Stimulated activated CD4-positive, alpha-beta T cell treated with anti-CD3 and anti-CD28 coated beads, Interleukin-15, amount 100 ng/mL, for 1 hour (primary cell): ENCODE measurements around the gene RXYLT1.
"Not testable (repeated sequence)": the region's sequence is repeated elsewhere in the genome, so short reads cannot be mapped to it uniquely, and the experiment has no call there.

Source experiments
- DNase-seq, 2 donors: peaks; one replicate each; pipeline ENCODE4 v3.0.0-alpha.2; 2020; ENCODE audit warnings: low read depth in 1 of 2, low spot score in 1 of 2

Gene RXYLT1, protein sequence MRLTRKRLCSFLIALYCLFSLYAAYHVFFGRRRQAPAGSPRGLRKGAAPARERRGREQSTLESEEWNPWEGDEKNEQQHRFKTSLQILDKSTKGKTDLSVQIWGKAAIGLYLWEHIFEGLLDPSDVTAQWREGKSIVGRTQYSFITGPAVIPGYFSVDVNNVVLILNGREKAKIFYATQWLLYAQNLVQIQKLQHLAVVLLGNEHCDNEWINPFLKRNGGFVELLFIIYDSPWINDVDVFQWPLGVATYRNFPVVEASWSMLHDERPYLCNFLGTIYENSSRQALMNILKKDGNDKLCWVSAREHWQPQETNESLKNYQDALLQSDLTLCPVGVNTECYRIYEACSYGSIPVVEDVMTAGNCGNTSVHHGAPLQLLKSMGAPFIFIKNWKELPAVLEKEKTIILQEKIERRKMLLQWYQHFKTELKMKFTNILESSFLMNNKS

DNA sequence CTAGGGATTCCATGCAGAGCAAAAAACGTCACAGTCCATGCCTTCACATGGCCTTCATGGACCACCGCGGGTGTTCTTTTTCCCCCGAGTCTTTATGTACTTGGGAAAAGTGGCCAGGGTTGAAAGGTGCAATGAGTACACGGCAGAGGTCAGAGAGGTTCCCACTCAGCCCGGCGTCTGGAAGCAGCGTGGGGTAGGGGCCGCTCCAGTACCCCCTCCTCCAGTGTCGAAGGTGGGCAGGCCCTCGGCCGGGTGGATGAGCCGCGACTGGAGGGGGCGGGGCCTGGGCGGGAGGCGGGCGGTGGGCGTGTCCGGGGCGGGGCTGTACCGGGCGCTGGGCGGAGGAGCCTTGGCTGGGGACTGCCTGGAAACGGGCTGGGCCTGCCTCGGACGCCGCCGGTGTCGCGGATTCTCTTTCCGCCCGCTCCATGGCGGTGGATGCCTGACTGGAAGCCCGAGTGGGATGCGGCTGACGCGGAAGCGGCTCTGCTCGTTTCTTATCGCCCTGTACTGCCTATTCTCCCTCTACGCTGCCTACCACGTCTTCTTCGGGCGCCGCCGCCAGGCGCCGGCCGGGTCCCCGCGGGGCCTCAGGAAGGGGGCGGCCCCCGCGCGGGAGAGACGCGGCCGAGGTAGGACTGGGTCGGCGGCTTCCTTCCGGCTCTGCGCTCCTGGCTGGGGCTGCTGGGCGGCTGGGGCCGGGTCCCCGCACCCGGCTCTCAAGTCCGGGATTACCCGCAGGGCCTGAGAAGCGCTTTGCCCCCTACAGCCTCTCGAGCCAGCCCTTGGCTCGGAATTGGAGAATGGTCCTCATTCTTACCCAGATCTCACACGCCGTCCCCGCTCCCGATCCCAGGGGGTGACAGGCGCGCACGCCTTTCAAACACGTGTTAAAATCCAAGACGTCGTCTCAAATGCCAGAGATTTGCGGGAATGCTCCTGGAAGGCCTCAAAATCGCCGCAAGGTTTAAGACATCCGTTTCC, at the start of gene RXYLT1:
RXYLT1 (plus strand) TSS at position 412 of the 984 bp plus-strand sequence; CDS start at position 464, 52 bp downstream.
- DNase-seq, result peak; percentile 71 to 78

DNA sequence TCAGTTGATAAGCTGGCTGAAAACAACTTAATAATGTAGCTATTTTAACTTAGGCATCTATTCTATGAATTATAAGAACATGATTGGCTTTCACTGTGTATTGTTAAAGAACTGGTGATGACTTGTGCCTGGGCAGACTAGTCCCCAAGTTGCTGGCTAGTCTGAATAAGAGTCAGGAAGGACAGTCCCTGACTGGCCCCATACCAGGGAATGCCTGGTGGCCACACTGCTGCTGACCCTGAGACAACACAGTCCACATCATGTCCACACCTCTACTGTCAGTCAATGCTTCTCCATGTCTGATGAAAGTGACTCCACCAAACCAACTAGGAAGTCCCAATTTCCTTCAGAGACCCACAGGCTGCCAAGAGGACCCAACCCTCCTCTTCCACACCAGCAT, 46.9 kb upstream of the RXYLT1 start:
- DNase-seq, result not testable (repeated sequence)

DNA sequence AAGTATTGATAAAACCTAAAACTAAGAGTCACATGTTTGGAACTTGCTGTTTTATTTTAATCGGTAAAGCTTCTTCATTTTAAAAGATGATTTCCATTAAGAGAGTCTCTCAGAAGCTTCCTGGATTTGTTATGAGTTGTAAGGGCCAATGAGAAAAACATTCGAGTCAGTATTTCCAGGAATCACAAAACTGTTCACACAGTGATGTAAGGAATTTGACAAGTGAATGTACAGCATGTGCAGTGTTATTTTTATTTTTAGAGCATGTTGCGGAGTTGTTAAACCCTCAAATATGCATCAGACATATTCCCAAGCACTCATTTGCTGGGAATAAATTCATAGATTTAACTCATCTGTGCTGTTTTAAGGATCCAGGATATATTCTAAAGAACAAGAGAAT, 46.1 kb upstream of the RXYLT1 start:
- not testable (repeated sequence) for DNase-seq

DNA sequence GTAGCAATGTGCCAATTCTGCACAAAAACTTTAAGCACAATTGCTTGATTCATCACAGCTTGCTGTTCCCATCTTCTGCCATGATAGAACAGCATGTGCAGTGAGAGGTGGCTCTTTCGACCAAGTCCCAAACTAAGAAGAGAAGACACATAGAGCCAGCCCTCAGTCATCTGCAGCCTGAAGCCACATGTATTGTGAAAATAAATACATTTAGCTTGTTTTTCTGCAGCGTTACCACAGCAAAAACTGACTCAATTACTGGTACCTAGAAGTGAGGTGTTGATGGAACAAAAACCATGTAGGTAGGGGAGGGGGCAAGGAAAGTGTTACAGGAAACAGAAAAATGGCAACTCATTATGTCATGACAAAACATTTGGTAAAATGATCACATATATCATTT, 39.2 kb upstream of the RXYLT1 start:
- not testable (repeated sequence) for DNase-seq

DNA sequence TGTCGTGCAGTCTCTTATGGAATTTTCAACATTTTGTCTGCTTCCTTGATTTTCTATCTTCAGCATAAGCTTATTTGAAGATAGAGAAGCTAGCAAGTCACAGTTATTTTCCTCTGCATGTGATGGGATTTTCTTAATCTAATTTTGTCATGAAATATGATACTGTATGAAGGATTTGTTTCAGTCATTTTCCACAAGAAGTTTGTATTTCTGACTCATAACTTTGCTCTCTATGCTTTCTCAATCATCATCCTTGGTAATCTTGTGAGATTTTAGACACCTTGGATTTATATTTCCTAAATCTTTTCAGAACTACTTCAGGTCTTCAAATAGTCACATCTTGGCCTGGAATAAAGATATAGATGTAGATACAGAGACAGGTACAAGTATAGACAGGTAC, 38.3 kb upstream of the RXYLT1 start:
- DNase-seq, result not testable (repeated sequence)

DNA sequence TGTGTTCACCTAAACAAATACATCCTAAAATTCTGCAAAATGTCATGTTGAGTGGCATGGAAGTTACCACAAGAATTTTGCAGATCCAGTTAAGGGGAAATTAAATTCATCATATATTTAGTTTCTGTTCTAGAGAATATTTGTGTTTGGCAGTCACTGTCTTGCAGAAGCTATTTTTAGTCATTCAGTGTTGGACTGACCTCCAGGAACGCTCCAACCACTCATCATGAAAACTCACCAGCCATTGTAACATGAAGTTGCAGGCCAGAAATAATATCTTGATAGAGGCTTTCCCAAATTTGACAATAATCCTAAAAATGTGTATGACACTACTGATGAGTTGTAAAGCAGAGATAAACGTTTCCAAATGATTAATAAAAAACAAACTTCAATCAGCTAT, 35.6 kb upstream of the RXYLT1 start:
- not testable (repeated sequence) for DNase-seq

DNA sequence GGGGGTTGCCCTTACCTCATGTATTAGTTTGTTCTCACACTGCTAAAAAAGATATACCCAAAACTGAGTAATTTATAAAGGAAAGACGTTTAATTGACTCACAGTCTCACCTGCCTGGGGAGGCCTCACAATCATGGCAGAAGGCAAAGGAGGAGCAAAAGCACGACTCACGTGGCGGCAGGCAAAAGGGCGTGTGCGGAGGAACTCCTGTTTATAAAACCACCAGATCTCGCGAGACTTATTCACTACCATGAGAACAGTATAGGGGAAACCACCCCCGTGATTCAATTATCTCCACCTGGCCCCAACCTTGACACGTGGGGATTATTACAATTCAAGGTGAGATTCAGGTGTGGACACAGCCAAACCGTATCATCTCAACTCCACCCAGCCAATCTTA, 33.2 kb upstream of the RXYLT1 start:
- not testable (repeated sequence) for DNase-seq

DNA sequence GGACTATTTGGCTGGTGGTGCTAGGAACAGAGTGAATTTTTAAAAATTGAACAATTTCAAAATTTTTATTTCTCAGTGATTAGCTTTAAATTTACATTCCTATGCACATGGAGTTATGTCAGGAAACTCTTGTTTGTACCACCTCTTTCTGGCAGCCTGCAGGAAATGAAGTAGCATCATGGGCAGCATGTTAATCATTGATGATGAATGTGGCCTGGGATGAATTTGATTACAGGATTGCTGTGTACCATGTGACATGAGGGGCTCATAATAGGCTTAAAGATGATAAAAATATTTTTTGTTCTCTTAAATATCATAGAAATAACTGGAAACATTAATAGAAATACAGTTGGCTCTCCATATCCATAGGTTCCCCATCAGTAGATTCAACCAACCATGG, 32.6 kb upstream of the RXYLT1 start:
- not testable (repeated sequence) for DNase-seq

DNA sequence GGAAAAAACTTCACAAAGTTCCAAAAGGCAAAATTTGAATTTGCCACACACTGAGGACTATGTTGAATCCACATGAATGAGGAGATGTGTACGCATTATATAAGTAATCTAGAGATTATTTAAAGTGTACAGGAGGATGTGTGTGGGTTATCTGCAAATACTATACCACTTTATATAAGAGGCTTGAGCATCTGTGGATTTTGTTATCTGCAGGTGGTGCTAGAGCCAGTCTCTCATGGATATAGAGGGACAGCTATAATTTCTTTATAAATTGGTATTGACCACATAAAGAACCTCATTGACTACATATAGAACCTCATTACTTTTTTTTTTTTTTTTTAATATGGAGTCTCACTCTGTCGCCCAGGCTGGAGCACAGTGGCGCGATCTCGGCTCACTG, 32.2 kb upstream of the RXYLT1 start:
- DNase-seq, result no peak

DNA sequence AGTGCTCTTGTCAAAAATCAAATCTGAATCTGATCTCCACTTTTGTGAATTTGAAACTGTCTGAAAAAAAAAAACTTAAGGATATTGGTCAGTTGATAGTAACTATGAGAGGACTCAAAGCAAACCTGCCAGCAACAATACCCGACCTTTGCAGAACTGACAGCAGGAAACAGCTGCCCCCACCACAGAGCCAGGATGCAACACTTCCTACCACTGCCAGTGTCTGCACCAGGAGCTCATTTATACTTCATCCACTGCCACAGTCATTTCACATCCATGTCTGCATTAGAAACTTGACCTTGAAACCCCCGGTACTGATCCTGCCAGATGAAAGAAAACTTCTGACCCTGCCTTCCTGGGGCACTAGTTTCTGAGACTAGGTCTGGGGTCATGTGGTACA, 27.4 kb upstream of the RXYLT1 start:
- DNase-seq, result no peak

DNA sequence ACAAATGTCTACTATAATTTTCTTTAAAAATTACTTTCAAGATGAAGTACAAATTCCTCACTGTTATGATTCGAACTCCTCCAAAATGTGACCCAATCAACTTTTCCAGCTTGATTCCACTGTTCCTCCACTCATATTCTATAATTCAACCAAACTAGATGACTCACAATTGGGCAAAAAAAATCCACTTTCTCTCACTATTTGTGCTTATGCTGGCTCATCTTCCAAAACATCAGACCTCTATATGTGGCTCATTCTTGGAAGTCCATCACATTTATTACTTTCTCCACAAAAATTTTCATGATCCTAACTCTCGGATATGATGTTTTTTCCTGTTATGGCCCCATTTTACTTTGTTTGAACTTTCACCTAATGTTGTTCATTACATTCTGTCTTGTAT, 26.9 kb upstream of the RXYLT1 start:
- no peak for DNase-seq

DNA sequence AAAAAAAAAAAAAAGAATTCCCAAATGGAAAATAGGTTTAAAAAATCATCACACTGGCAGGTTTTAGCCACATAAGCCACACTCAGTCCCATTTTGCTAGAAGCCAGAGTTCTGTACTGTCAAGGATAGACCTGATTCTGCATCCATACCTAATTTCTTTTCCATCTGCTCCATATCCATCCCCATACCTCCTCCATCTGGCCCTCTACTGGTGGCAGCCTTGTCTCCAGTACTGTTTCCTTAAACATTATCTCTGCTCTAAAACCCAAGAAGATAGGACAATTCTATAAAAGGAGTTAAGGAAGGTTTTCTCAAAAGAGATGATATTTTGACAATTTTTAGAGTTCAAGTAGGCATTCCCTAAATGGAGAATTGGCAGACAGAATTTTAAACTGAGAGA, 26.0 kb upstream of the RXYLT1 start:
- no peak for DNase-seq

DNA sequence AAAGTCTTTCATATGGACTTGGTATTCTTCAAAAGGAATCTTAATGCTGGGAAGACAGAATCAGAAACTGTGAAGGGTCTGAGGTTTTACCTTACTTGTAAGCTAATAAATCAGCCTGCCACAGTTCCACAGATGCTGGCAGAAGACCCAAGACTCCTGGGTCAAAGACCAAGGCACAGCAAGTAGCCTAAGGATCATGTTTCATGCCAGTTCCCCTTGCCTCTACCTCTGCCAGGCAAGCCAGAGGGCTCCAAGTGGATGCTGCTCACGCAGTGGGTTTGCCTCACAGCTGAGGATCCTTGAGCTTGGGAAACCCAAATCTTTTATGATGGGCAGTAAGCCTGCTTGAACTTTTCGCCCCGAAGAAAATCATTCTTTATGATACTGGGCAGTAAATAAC, 15.2 kb upstream of the RXYLT1 start:
- no peak for DNase-seq

DNA sequence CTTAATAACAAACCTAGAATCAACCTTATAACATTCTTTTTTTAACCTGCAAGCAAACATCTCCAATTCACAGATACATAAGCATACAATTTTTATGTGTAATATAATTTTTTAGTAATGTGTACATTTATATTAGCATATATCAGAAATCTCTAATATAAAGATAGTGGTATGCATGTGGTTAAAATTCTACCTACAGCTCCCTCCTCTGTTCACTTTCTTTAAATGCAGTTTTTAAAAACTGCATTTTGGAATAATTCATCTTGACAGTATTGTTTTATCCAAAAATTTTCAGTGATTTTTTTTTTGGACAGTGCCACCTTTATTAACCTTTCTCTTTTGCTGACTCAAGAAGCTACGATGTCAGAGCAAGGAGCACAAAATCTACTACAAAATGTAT, 13.2 kb upstream of the RXYLT1 start:
- DNase-seq, result no peak

DNA sequence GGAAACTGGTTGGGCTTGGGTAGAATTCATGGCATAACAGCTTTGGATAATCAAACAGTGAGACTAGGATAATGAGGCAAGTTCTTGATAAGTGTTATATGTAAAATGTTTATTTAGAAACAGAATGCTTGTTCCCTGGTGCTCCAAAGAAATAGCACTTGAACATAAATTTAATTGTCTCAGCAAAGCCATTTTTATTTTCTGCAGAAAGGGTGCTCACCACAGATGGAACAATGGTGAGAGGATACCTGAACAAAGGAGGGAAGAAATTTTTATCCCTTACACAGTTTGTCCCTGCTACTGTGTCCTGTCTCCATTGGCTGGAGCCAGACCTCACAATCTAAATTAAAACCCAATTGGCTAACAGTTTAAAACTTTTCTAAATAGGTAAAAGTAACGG, 9.3 kb upstream of the RXYLT1 start:
- no peak for DNase-seq

DNA sequence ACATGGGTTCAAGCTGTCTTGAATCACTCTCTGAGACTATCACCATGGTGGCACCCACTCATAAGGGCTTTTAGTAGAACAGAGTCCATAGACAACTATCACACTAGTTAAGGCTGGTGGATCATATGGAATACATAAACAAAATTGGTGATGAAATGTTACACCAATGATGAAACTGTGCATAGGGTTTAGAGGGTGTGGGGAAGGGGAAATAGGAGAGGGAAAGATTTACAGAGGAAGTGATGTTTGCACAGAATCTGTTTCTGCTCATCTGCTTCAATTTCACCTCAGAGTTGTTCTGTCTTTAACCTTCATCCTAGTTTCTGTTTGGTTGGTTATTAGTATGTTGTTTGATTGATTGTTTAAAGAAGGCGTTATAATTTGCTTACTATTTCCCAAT, 2.4 kb upstream of the RXYLT1 start:
- DNase-seq, result no peak

DNA sequence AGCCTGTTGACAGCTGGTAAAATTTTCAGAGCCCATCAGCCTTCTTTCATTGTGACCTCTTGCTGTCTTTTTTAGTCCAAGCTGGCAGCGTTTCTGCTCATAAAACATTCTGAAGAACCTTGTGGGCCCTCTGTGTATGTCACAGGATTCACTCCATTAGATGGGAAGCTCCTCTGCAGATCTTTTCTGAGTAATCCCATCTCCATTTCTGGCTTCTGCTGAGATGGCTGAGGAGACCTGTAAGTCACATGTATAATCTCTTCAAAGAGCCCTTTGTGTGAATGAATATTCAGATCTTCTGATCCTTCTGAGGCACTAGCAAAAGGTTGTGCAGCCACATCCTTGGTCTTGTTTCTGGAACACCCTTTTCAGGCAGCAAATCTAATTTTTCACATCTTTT, 2.8 kb downstream of the RXYLT1 start:
- DNase-seq, result no peak

DNA sequence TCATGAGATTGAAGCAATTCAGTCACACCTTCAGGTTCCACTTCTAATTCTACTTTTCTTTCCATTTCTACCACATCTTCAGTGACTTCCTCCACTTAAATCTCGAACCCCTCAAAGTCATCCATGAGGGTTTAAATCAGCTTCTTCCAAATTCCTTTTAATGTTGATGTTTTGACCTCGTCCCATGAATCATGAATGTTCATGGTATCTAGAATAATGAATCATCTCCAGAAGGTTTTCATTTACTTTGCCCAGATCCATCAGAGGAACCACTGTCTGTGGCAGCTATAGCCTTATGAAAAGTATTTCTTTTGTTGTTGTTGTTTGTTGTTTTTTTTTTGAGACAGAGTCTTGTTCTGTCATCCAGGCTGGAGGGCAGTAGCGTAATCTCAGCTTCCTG, 7.6 kb downstream of the RXYLT1 start:
- DNase-seq, result no peak

DNA sequence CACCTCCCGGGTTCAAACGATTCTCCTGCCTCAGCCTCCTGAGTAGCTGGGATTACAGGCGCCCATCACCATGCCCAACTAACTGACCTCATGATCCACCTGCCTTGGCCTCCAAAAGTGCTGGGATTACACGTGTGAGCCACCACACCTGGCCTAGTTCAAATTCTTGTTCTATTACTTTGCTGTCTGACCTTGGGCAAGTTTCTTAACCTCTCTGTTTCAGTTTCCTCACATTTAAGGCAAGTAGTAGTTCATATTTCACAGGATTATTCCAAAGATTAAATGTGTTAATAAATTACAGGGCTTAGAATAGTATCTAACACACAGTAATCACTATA, 10.9 kb downstream of the RXYLT1 start:
- DNase-seq, result no peak

DNA sequence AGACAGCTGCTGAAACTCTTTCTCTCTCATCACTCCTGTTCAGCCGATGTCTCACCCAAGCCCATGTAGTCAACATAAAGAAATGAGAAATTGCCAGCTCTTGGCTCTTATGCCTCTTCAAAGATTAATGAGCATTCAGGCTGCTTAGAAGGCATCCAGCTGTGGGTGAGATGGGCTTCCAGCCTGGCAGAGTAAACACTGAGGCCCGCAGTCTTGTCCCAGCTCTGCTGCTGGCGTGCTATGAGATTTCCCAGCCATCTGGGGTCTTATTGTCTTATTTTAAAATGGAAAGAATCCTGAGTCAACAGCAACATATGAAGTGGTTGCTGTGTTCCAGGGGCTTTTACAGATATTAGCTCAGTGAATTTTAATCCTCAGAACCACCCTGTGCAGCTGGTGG, 12.6 kb downstream of the RXYLT1 start:
- DNase-seq, result no peak

DNA sequence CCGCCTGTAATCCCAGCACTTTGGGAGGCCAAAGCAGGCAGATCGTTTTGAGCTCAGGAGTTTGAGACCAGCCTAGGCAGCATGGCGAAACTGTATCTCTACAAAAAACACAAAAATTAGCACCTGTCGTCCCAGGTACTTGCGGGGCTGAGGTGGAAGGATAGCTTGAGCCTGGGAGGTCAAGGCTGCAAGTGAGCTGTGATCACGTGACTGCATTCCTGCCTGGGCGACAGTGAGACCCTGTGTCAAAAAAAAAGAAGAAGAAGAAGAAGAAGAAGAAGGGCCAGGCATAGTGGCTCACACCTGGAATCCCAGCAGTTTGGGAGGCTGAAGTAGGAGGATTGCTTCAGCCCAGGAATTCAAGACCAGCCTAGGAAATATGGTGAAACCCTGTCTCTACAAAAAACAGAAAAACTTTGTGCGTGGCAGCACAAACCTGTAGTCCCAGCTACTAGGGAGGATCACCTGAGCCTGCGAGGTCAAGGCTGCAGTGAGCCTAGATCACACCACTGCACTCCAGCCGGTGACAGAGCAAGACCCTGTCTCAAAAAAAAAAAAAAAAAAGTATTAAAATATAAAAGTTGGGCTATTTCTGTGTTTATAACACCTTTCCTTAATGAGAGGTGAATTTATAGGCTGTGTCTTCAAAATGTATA, 15.5 kb downstream of the RXYLT1 start:
- no peak for DNase-seq

DNA sequence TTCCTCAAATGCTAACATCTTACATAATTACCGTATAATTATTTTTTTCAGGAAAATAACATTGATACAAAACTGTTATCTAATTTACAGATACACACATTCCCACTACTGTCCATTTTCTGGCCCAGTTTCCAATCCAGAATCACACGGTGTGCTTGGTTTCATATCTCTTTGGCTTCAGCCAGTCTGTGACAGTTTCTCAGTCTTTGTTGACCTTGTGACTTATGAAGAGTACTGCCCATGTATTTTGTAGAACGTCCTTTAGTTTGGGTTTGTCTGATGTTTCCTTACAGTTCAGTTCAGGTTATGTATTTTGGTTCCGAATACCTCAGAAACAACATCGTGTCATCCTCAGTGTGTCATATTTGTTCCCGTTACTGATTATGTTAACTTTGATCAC, 16.2 kb downstream of the RXYLT1 start:
- no peak for DNase-seq
